B cell (primary cell): ENCODE data around the gene ASPA.

Experiments
- EZH2 ChIP-seq: IDR thresholded peaks from 2 replicates; pipeline ENCODE4 v1.6.1; 2012; ENCODE audit warnings: borderline replicate concordance, low read depth, mild to moderate bottlenecking, moderate library complexity, low read length; ENCODE audit not compliant: insufficient read depth, poor library complexity, severe bottlenecking
- TF ChIP-seq, protein P1 (sequence below): fragments of 200-600 bp; IDR thresholded peaks from one replicate; pipeline ENCODE4 v1.8.0; 2022; ENCODE audit warnings: antibody characterized with exemption, mild to moderate bottlenecking

DNA sequence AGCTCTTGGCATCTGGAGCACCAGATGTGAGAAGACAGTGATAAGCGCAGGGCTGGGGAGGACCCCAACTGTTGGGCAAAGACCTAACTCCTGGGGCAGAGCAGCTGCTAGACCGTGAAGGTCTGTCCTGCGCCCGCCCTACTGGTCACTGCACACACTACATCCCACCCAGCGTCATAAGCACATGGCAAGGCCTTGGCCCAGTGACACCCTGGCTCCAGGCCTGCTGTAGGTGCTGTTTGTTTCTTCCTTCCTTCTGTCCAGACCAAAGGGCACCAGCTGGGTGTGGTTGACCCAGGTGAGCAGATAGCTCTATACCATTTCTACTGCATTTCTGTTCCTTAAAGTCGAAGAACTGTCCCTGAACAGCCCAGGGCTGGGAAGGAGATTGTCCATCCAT lies 75.4 kb downstream of the ASPA start:
- TF ChIP-seq, protein P1, sequence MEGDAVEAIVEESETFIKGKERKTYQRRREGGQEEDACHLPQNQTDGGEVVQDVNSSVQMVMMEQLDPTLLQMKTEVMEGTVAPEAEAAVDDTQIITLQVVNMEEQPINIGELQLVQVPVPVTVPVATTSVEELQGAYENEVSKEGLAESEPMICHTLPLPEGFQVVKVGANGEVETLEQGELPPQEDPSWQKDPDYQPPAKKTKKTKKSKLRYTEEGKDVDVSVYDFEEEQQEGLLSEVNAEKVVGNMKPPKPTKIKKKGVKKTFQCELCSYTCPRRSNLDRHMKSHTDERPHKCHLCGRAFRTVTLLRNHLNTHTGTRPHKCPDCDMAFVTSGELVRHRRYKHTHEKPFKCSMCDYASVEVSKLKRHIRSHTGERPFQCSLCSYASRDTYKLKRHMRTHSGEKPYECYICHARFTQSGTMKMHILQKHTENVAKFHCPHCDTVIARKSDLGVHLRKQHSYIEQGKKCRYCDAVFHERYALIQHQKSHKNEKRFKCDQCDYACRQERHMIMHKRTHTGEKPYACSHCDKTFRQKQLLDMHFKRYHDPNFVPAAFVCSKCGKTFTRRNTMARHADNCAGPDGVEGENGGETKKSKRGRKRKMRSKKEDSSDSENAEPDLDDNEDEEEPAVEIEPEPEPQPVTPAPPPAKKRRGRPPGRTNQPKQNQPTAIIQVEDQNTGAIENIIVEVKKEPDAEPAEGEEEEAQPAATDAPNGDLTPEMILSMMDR, result no peak
- TF ChIP-seq EZH2, result no peak
